NCI-H128 (cell line): ENCODE data around the gene DNAJC5G.
A peak's percentile ranks its signal among the peaks of the same experiment; 100 is the strongest.
"Not testable (repeated sequence)": the region's sequence is repeated elsewhere in the genome, so short reads cannot be mapped to it uniquely, and the experiment has no call there.

Experiments used
- DNase-seq: peaks from one replicate; lab custom pipeline; 2025; ENCODE audit not compliant: unreplicated experiment; lab: John Stamatoyannopoulos, UW

DNAJC5G gene

GRCh38 chr2:27280826-27281225 is 5.6 kb downstream of the DNAJC5G start:
- DNase-seq: no peak

- no peak for DNase-seq
These were observed 6.2 kb downstream of the DNAJC5G start for GRCh38 chr2:27281442-27281841.

GRCh38 chr2:27281855-27282559 is 6.8 kb downstream of the DNAJC5G start, which contains the start of gene TRIM54:
Gene TRIM54, plus strand, starts transcription at chr2:27282429. Its CDS starts 303 bp downstream, at chr2:27282732.
- no peak for DNase-seq

GRCh38 chr2:27282892-27283291 is 7.7 kb downstream of the DNAJC5G start:
- DNase-seq: no peak

GRCh38 chr2:27284996-27285395 is 9.8 kb downstream of the DNAJC5G start:
- no peak for DNase-seq

- DNase-seq: no peak
These were observed 10.2 kb downstream of the DNAJC5G start for GRCh38 chr2:27285481-27285880.

GRCh38 chr2:27288610-27289009 is 13.4 kb downstream of the DNAJC5G start:
- no peak for DNase-seq

GRCh38 chr2:27290549-27290948 is 15.3 kb downstream of the DNAJC5G start:
- no peak for DNase-seq

- no peak for DNase-seq
These were observed 16.6 kb downstream of the DNAJC5G start for GRCh38 chr2:27291865-27292264.

- DNase-seq: no peak
These were observed 19.7 kb downstream of the DNAJC5G start for GRCh38 chr2:27294928-27295327.

GRCh38 chr2:27296481-27296880 is 21.2 kb downstream of the DNAJC5G start:
- no peak for DNase-seq

- DNase-seq: no peak
These were observed 22.0 kb downstream of the DNAJC5G start for GRCh38 chr2:27297195-27297594.

- no peak for DNase-seq
These were observed 23.3 kb downstream of the DNAJC5G start for GRCh38 chr2:27298391-27299080.

- DNase-seq: not testable (repeated sequence)
These were observed 25.4 kb downstream of the DNAJC5G start for GRCh38 chr2:27300606-27301005.

GRCh38 chr2:27303093-27304025 is 28.1 kb downstream of the DNAJC5G start:
- peak; percentile 22 for DNase-seq

GRCh38 chr2:27304488-27305240 is 29.4 kb downstream of the DNAJC5G start:
- DNase-seq: no peak

- no peak for DNase-seq
These were observed 30.3 kb downstream of the DNAJC5G start for GRCh38 chr2:27305516-27305915.

GRCh38 chr2:27306136-27306535 is 30.9 kb downstream of the DNAJC5G start:
- DNase-seq: no peak

GRCh38 chr2:27306573-27307286 is 31.5 kb downstream of the DNAJC5G start:
- no peak for DNase-seq

- DNase-seq: no peak
These were observed 32.0 kb downstream of the DNAJC5G start for GRCh38 chr2:27307287-27307544.
